HG03354 (cell line): Measurements from ENCODE around the gene SURF1.

Source experiments
- ATAC-seq: cut with Tn5 transposase; IDR thresholded peaks from one replicate; pipeline ENCODE4 v1.9.1; 2021; ENCODE audit warnings: mild to moderate bottlenecking; ENCODE audit not compliant: unreplicated experiment, poor library complexity, severe bottlenecking

The SURF1 gene

GRCh38 chr9:133367778-133368177, 11.5 kb upstream of the SURF1 start:
- no peak for ATAC-seq

GRCh38 chr9:133367221-133367620, 10.9 kb upstream of the SURF1 start:
- no peak for ATAC-seq

- no peak for ATAC-seq
These were observed 10.1 kb upstream of the SURF1 start for GRCh38 chr9:133366435-133366834.

GRCh38 chr9:133362359-133363044, 6.2 kb upstream of the SURF1 start:
- ATAC-seq = no peak

- no peak for ATAC-seq
These were observed 5.3 kb upstream of the SURF1 start for GRCh38 chr9:133361507-133362092.

- ATAC-seq = no peak
These were observed 4.4 kb upstream of the SURF1 start for GRCh38 chr9:133360400-133361393.

GRCh38 chr9:133359399-133360175, 3.3 kb upstream of the SURF1 start:
- ATAC-seq = no peak

- no peak for ATAC-seq
These were observed 1.4 kb upstream of the SURF1 start for GRCh38 chr9:133357656-133358055.

- ATAC-seq = peak; percentile 38
These were observed 368 bp downstream of the SURF1 start for GRCh38 chr9:133355881-133356357.

GRCh38 chr9:133354766-133355165, 1.5 kb downstream of the SURF1 start:
- no peak for ATAC-seq

- ATAC-seq = no peak
These were observed 2.7 kb downstream of the SURF1 start for GRCh38 chr9:133353548-133353947.

- no peak for ATAC-seq
These were observed 3.5 kb downstream of the SURF1 start for GRCh38 chr9:133352635-133353340.

- no peak for ATAC-seq
These were observed 4.2 kb downstream of the SURF1 start for GRCh38 chr9:133351908-133352634.

GRCh38 chr9:133351526-133351907, 4.8 kb downstream of the SURF1 start:
- no peak for ATAC-seq

- no peak for ATAC-seq
These were observed 6.2 kb downstream of the SURF1 start for GRCh38 chr9:133349965-133350616.

- ATAC-seq = no peak
These were observed 7.3 kb downstream of the SURF1 start for GRCh38 chr9:133348718-133349573.
